GM15510 (cell line): ENCODE results near the gene HES6.
A peak's percentile ranks its signal among the peaks of the same experiment; 100 is the strongest.

ENCODE experiments used
- POLR2A ChIP-seq: IDR thresholded peaks from 3 replicates; pipeline ENCODE4 v1.6.1; 2011; ENCODE audit warnings: borderline replicate concordance; ENCODE audit not compliant: insufficient read length; ENCODE audit errors: extremely low read depth

HES6 gene

GRCh38 chr2:238239863-238240756 is at the start of gene HES6:
HES6 (minus strand) TSS chr2:238240038; CDS start chr2:238239905, 133 bp downstream.
- peak; percentile 96 for TF ChIP-seq POLR2A

GRCh38 chr2:238289574-238289973 is 49.7 kb upstream of the HES6 start:
- TF ChIP-seq POLR2A: no peak

GRCh38 chr2:238288650-238289573 is 49.1 kb upstream of the HES6 start:
- peak; percentile 69 for TF ChIP-seq POLR2A

- no peak for TF ChIP-seq POLR2A
Measured at GRCh38 chr2:238287737-238288649, 48.2 kb upstream of the HES6 start, which contains the start of gene PER2. PER2 (minus strand) TSS chr2:238288610; CDS start chr2:238277936, 10,674 bp downstream.

GRCh38 chr2:238286987-238287736 is 47.3 kb upstream of the HES6 start:
- TF ChIP-seq POLR2A: no peak

- TF ChIP-seq POLR2A: no peak
Measured at GRCh38 chr2:238286551-238286950, 46.7 kb upstream of the HES6 start.

GRCh38 chr2:238286095-238286494 is 46.3 kb upstream of the HES6 start:
- no peak for TF ChIP-seq POLR2A

GRCh38 chr2:238285653-238286082 is 45.8 kb upstream of the HES6 start:
- TF ChIP-seq POLR2A: no peak

GRCh38 chr2:238284802-238285515 is 45.1 kb upstream of the HES6 start:
- no peak for TF ChIP-seq POLR2A

GRCh38 chr2:238282861-238283738 is 43.3 kb upstream of the HES6 start:
- no peak for TF ChIP-seq POLR2A

GRCh38 chr2:238281826-238282480 is 42.1 kb upstream of the HES6 start:
- TF ChIP-seq POLR2A: no peak
